Measurements from ENCODE around the gene GH1. TPM values are rescaled to one million over a fixed set of nuclear protein-coding genes. Genes with fewer than 3 reads are reported as not detected.
"Not testable (repeated sequence)": the region's sequence is repeated elsewhere in the genome, so short reads cannot be mapped to it uniquely, and the experiment has no call there.

The GH1 gene
- 0.14 TPM for polyA plus RNA-seq (2013, experiment 1 of 2)
- 0.35 TPM for polyA plus RNA-seq (2013, experiment 2 of 2)

GRCh38 chr17:63918789-63919305 is at the start of gene GH1:
TSS of gene GH1 (minus strand) at chr17:63918839. CDS start at chr17:63918776, 63 bp downstream.
- H2BK15ac ChIP-seq (replicated peaks; ENCODE audit: low read depth); H2BK5ac ChIP-seq (ENCODE audit: low read length); H3K36me3 ChIP-seq (ENCODE audit: control insufficient read depth, insufficient read depth, low read length); H3K9ac ChIP-seq (ENCODE audit: low read length); H2BK120ac ChIP-seq (ENCODE audit: low read depth, low read length); H3K18ac ChIP-seq (ENCODE audit: low read length); H3K27ac ChIP-seq (ENCODE audit: low read depth, low read length); H3K4me1 ChIP-seq (ENCODE audit: control insufficient read depth, low read depth, low read length); H4K5ac ChIP-seq (ENCODE audit: low read length); H3K27me3 ChIP-seq (ENCODE audit: insufficient read depth, low read length, poor library complexity); H4K8ac ChIP-seq (ENCODE audit: low read depth, low read length); H2AK5ac ChIP-seq (ENCODE audit: low read length); H3K4ac ChIP-seq (ENCODE audit: low read depth, low read length); H3K23ac ChIP-seq (ENCODE audit: low read length); DNase-seq; H3K4me3 ChIP-seq (ENCODE audit: low read length); H3K79me2 ChIP-seq (ENCODE audit: control insufficient read depth, insufficient read depth, low read length); H3K79me1 ChIP-seq (ENCODE audit: low read length): not testable (repeated sequence)
- Histone ChIP-seq H3K56ac (ENCODE audit: low read length) (peak within 1 kb of the TSS; percentile 28), H3K4me2 (ENCODE audit: low read length) (peak within 1 kb of the TSS; percentile 66)
- no CpG with 5 or more reads among the region's 10 CpGs for WGBS (ENCODE audit: extremely low coverage, insufficient coverage, low lambda C conversion rate)

GRCh38 chr17:63967953-63968352 is 49.3 kb upstream of the GH1 start:
- no peak overlapping the region for H4K8ac ChIP-seq (ENCODE audit: low read depth, low read length)
- no peak for DNase-seq
- H2BK15ac ChIP-seq (replicated peaks; ENCODE audit: low read depth), result no peak overlapping the region
- no peak overlapping the region for H3K18ac ChIP-seq (ENCODE audit: low read length)
- H3K27ac ChIP-seq (ENCODE audit: low read depth, low read length), result no peak overlapping the region
- H3K4me1 ChIP-seq (ENCODE audit: control insufficient read depth, low read depth, low read length), result no peaks in the 10 kb centered on the region
- no peaks in the 10 kb centered on the region for H3K36me3 ChIP-seq (ENCODE audit: control insufficient read depth, insufficient read depth, low read length)
- H3K23ac ChIP-seq (ENCODE audit: low read length), result no peak overlapping the region
- no peak overlapping the region for H3K56ac ChIP-seq (ENCODE audit: low read length)
- H3K27me3 ChIP-seq (ENCODE audit: insufficient read depth, low read length, poor library complexity), result no peaks in the 10 kb centered on the region
- H3K79me2 ChIP-seq (ENCODE audit: control insufficient read depth, insufficient read depth, low read length), result no peaks in the 10 kb centered on the region
- H3K4me3 ChIP-seq (ENCODE audit: low read length), result no peak overlapping the region
- no peak overlapping the region for H3K4ac ChIP-seq (ENCODE audit: low read depth, low read length)
- no CpG with 5 or more reads among the region's 19 CpGs for WGBS (ENCODE audit: extremely low coverage, insufficient coverage, low lambda C conversion rate)
- no peak overlapping the region for H2BK5ac ChIP-seq (ENCODE audit: low read length)
- H3K9ac ChIP-seq (ENCODE audit: low read length), result no peak overlapping the region
- no peak overlapping the region for H3K4me2 ChIP-seq (ENCODE audit: low read length)
- no peaks in the 10 kb centered on the region for H3K79me1 ChIP-seq (ENCODE audit: low read length)
- no peak overlapping the region for H2BK120ac ChIP-seq (ENCODE audit: low read depth, low read length)
- H4K5ac ChIP-seq (ENCODE audit: low read length), result no peak overlapping the region
- no peak overlapping the region for H2AK5ac ChIP-seq (ENCODE audit: low read length)

GRCh38 chr17:63966646-63967264 is 48.1 kb upstream of the GH1 start:
- Histone ChIP-seq H3K79me1 (ENCODE audit: low read length) (no peaks in the 10 kb centered on the region), H3K4me1 (ENCODE audit: control insufficient read depth, low read depth, low read length) (peaks cover 2% of the 10 kb centered on the region), H3K4me3 (ENCODE audit: low read length) (no peak overlapping the region), H3K36me3 (ENCODE audit: control insufficient read depth, insufficient read depth, low read length) (no peaks in the 10 kb centered on the region), H4K5ac (ENCODE audit: low read length) (no peak overlapping the region), H2AK5ac (ENCODE audit: low read length) (no peak overlapping the region), H3K79me2 (ENCODE audit: control insufficient read depth, insufficient read depth, low read length) (no peaks in the 10 kb centered on the region), H4K8ac (ENCODE audit: low read depth, low read length) (no peak overlapping the region), H3K27ac (ENCODE audit: low read depth, low read length) (no peak overlapping the region), H2BK15ac (replicated peaks; ENCODE audit: low read depth) (no peak overlapping the region), H3K4me2 (ENCODE audit: low read length) (no peak overlapping the region), H3K56ac (ENCODE audit: low read length) (no peak overlapping the region), H3K9ac (ENCODE audit: low read length) (no peak overlapping the region), H3K23ac (ENCODE audit: low read length) (no peak overlapping the region), H3K4ac (ENCODE audit: low read depth, low read length) (no peak overlapping the region), H3K27me3 (ENCODE audit: insufficient read depth, low read length, poor library complexity) (no peaks in the 10 kb centered on the region), H2BK120ac (ENCODE audit: low read depth, low read length) (no peak overlapping the region), H2BK5ac (ENCODE audit: low read length) (no peak overlapping the region), H3K18ac (ENCODE audit: low read length) (no peak overlapping the region)
- no peak for DNase-seq
- WGBS (ENCODE audit: extremely low coverage, insufficient coverage, low lambda C conversion rate), result no CpG with 5 or more reads among the region's 11 CpGs

- Histone ChIP-seq H2BK15ac (replicated peaks; ENCODE audit: low read depth) (no peak overlapping the region), H3K79me1 (ENCODE audit: low read length) (no peaks in the 10 kb centered on the region), H4K8ac (ENCODE audit: low read depth, low read length) (no peak overlapping the region), H3K4me3 (ENCODE audit: low read length) (no peak overlapping the region), H3K4ac (ENCODE audit: low read depth, low read length) (no peak overlapping the region), H3K36me3 (ENCODE audit: control insufficient read depth, insufficient read depth, low read length) (no peaks in the 10 kb centered on the region), H3K18ac (ENCODE audit: low read length) (no peak overlapping the region), H3K27ac (ENCODE audit: low read depth, low read length) (no peak overlapping the region), H3K56ac (ENCODE audit: low read length) (no peak overlapping the region), H4K5ac (ENCODE audit: low read length) (no peak overlapping the region), H3K79me2 (ENCODE audit: control insufficient read depth, insufficient read depth, low read length) (no peaks in the 10 kb centered on the region), H3K23ac (ENCODE audit: low read length) (no peak overlapping the region), H3K9ac (ENCODE audit: low read length) (no peak overlapping the region), H3K4me1 (ENCODE audit: control insufficient read depth, low read depth, low read length) (peaks cover 6% of the 10 kb centered on the region), H3K27me3 (ENCODE audit: insufficient read depth, low read length, poor library complexity) (peaks cover 4% of the 10 kb centered on the region), H2BK5ac (ENCODE audit: low read length) (no peak overlapping the region), H3K4me2 (ENCODE audit: low read length) (no peak overlapping the region), H2AK5ac (ENCODE audit: low read length) (no peak overlapping the region), H2BK120ac (ENCODE audit: low read depth, low read length) (no peak overlapping the region)
- no peak for DNase-seq
- WGBS (ENCODE audit: extremely low coverage, insufficient coverage, low lambda C conversion rate), result no CpG with 5 or more reads among the region's 4 CpGs
Measured at GRCh38 chr17:63963123-63963522, 44.5 kb upstream of the GH1 start.

- no peaks in the 10 kb centered on the region for H3K79me2 ChIP-seq (ENCODE audit: control insufficient read depth, insufficient read depth, low read length)
- H3K27ac ChIP-seq (ENCODE audit: low read depth, low read length), result no peak overlapping the region
- peaks cover 6% of the 10 kb centered on the region for H3K4me1 ChIP-seq (ENCODE audit: control insufficient read depth, low read depth, low read length)
- H4K5ac ChIP-seq (ENCODE audit: low read length), result no peak overlapping the region
- H2AK5ac ChIP-seq (ENCODE audit: low read length), result no peak overlapping the region
- H3K18ac ChIP-seq (ENCODE audit: low read length), result no peak overlapping the region
- H2BK5ac ChIP-seq (ENCODE audit: low read length), result no peak overlapping the region
- no peak overlapping the region for H4K8ac ChIP-seq (ENCODE audit: low read depth, low read length)
- H3K9ac ChIP-seq (ENCODE audit: low read length), result no peak overlapping the region
- H3K27me3 ChIP-seq (ENCODE audit: insufficient read depth, low read length, poor library complexity), result peaks cover 4% of the 10 kb centered on the region
- no peaks in the 10 kb centered on the region for H3K36me3 ChIP-seq (ENCODE audit: control insufficient read depth, insufficient read depth, low read length)
- no peak overlapping the region for H3K4me2 ChIP-seq (ENCODE audit: low read length)
- H2BK15ac ChIP-seq (replicated peaks; ENCODE audit: low read depth), result no peak overlapping the region
- H3K4me3 ChIP-seq (ENCODE audit: low read length), result no peak overlapping the region
- no peak overlapping the region for H3K23ac ChIP-seq (ENCODE audit: low read length)
- H2BK120ac ChIP-seq (ENCODE audit: low read depth, low read length), result no peak overlapping the region
- H3K4ac ChIP-seq (ENCODE audit: low read depth, low read length), result no peak overlapping the region
- WGBS (ENCODE audit: extremely low coverage, insufficient coverage, low lambda C conversion rate), result no CpG with 5 or more reads among the region's 10 CpGs
- H3K56ac ChIP-seq (ENCODE audit: low read length), result no peak overlapping the region
- no peaks in the 10 kb centered on the region for H3K79me1 ChIP-seq (ENCODE audit: low read length)
- no peak for DNase-seq
Measured at GRCh38 chr17:63962298-63962744, 43.7 kb upstream of the GH1 start.
